ENCODE measurements around the gene LHFPL3.

GRCh38 chr7:104857458-104858425, 529.3 kb downstream of the LHFPL3 start:
- TF ChIP-seq CTCF (IDR thresholded peaks at IDR 0.05): no peak
- TF ChIP-seq POLR2A (IDR thresholded peaks at IDR 0.05): no peak
